Endodermal cell (in vitro differentiated cells): Measurements from ENCODE around the gene OR2Z1. TPM values are rescaled to one million over a fixed set of nuclear protein-coding genes. Genes with fewer than 3 reads are reported as not detected.
"Not testable (repeated sequence)": the region's sequence is repeated elsewhere in the genome, so short reads cannot be mapped to it uniquely, and the experiment has no call there.

ENCODE experiments used
- DNase-seq: peaks from one replicate; pipeline ENCODE4 v3.0.0-alpha.2; 2017
- H3K27ac ChIP-seq: 2 replicates; pipeline ENCODE4 v1.5.1; 2013; ENCODE audit warnings: mild to moderate bottlenecking, low read depth, low read length, moderate library complexity
- H3K27me3 ChIP-seq: 2 replicates; pipeline ENCODE4 v1.6.1; 2013; ENCODE audit warnings: mild to moderate bottlenecking, low read length, moderate library complexity; ENCODE audit not compliant: insufficient read depth, control insufficient read depth, poor library complexity, severe bottlenecking
- H3K36me3 ChIP-seq: 2 replicates; pipeline ENCODE4 v1.7.0; 2013; ENCODE audit warnings: mild to moderate bottlenecking, low read length, moderate library complexity; ENCODE audit not compliant: control insufficient read depth, insufficient read depth
- H3K4me1 ChIP-seq: one replicate; pipeline ENCODE4 v1.7.0; 2013; ENCODE audit warnings: low read length; ENCODE audit not compliant: control insufficient read depth, insufficient read depth
- H3K4me3 ChIP-seq: 2 replicates; pipeline ENCODE4 v1.5.1; 2013; ENCODE audit warnings: mild to moderate bottlenecking, low read length, moderate library complexity
- H3K9ac ChIP-seq: 2 replicates; pipeline ENCODE4 v1.6.1; 2013; ENCODE audit warnings: mild to moderate bottlenecking, low read length, moderate library complexity; ENCODE audit not compliant: poor library complexity, severe bottlenecking; ENCODE audit errors: extremely low read depth
- H3K9me3 ChIP-seq: 2 replicates; pipeline ENCODE4 v1.6.1; 2013; ENCODE audit warnings: mild to moderate bottlenecking, low read length, moderate library complexity; ENCODE audit not compliant: control insufficient read depth
- H3K27ac Mint-ChIP-seq: 2 replicates; pipeline ENCODE4 v1.8.0; 2020; ENCODE audit warnings: mixed read lengths
- H3K27me3 Mint-ChIP-seq: 2 replicates; pipeline ENCODE4 v1.8.0; 2021; ENCODE audit warnings: mild to moderate bottlenecking, mixed read lengths; ENCODE audit not compliant: insufficient read depth
- H3K36me3 Mint-ChIP-seq: 2 replicates; pipeline ENCODE4 v1.8.0; 2020; ENCODE audit warnings: low read depth, mixed read lengths
- H3K4me1 Mint-ChIP-seq: 2 replicates; pipeline ENCODE4 v1.8.0; 2020; ENCODE audit warnings: mixed read lengths
- H3K4me3 Mint-ChIP-seq: 2 replicates; pipeline ENCODE4 v1.8.0; 2020; ENCODE audit warnings: mild to moderate bottlenecking, moderate library complexity, mixed read lengths
- H3K9me3 Mint-ChIP-seq: 2 replicates; pipeline ENCODE4 v1.8.0; 2020; ENCODE audit warnings: mild to moderate bottlenecking, mixed read lengths
- CTCF ChIP-seq: fragments of 200-600 bp; sonication (generic); conservative IDR thresholded peaks from 2 replicates; pipeline ENCODE4 v1.5.0; 2021; ENCODE audit warnings: antibody characterized with exemption, mild to moderate bottlenecking
- WGBS, 2 experiments: methylation state at CpG; one replicate each; pipeline versions ENCODE4 v1.1.5 to v1.1.7; 2013; ENCODE audit warnings: missing lambda C conversion rate in 2 of 2, mixed read lengths in 1 of 2; ENCODE audit not compliant: insufficient coverage in 1 of 2, insufficient read length in 1 of 2; 5-methylcytosine and 5-hydroxymethylcytosine counted together
- total RNA-seq, 2 donors: library from RNA; stranded (reverse); fragmentation: NEBNext Ultra II Directional in 1 of 2; extraction: Animal tissue kit (Norgen Biotek cat#: 25700) in 1 of 2; gene quantifications; 2 replicates in 1 of 2; 3 replicates in 1 of 2; pipeline ENCODE4 v1.2.1, GENCODE V29; 2021

OR2Z1 gene
- total RNA-seq, 2 donors from 2014 or later = not detected

GRCh38 chr19:8705742-8706141 is 15.7 kb upstream of the OR2Z1 start:
- Mint-ChIP-seq H3K9me3 (peaks cover 24% of the 10 kb centered on the region), H3K36me3 (no peaks in the 10 kb centered on the region), H3K4me3 (no peak overlapping the region), H3K4me1 (no peaks in the 10 kb centered on the region), H3K27me3 (no peaks in the 10 kb centered on the region), H3K27ac (no peak overlapping the region)
- no peaks in the 10 kb centered on the region for H3K36me3 ChIP-seq
- H3K9ac ChIP-seq = no peak overlapping the region
- H3K27ac ChIP-seq = no peak overlapping the region
- H3K4me3 ChIP-seq = no peak overlapping the region
- no peaks in the 10 kb centered on the region for H3K9me3 ChIP-seq
- 61 to 67% methylated on average over 4 to 5 of the region's 5 CpGs for WGBS, 2 experiments
- DNase-seq = no peak
- TF ChIP-seq CTCF = no peak
- H3K27me3 ChIP-seq = no peaks in the 10 kb centered on the region
- no peaks in the 10 kb centered on the region for H3K4me1 ChIP-seq

- H3K27me3 Mint-ChIP-seq, H3K4me3 Mint-ChIP-seq, H3K4me3 ChIP-seq, H3K4me1 ChIP-seq, H3K27me3 ChIP-seq, H3K9ac ChIP-seq, H3K27ac Mint-ChIP-seq, H3K36me3 Mint-ChIP-seq, DNase-seq, H3K36me3 ChIP-seq, H3K4me1 Mint-ChIP-seq, H3K27ac ChIP-seq: not testable (repeated sequence)
- peaks cover 60% of the 10 kb centered on the region for H3K9me3 Mint-ChIP-seq
- peaks cover 15% of the 10 kb centered on the region for H3K9me3 ChIP-seq
- WGBS, 2 experiments = 63 to 64% methylated on average over 4 of the region's 7 CpGs
These were observed 11.1 kb upstream of the OR2Z1 start for GRCh38 chr19:8710337-8710736.

- no peaks in the 10 kb centered on the region for H3K27me3 ChIP-seq
- peaks cover 48% of the 10 kb centered on the region for H3K9me3 ChIP-seq
- H3K4me3 Mint-ChIP-seq = no peak overlapping the region
- no peak for TF ChIP-seq CTCF
- H3K9ac ChIP-seq = no peak overlapping the region
- H3K36me3 ChIP-seq = no peaks in the 10 kb centered on the region
- no peak overlapping the region for H3K27ac ChIP-seq
- no peaks in the 10 kb centered on the region for H3K4me1 ChIP-seq
- peaks cover 88% of the 10 kb centered on the region for H3K9me3 Mint-ChIP-seq
- H3K27me3 Mint-ChIP-seq = no peaks in the 10 kb centered on the region
- no peak overlapping the region for H3K4me3 ChIP-seq
- 19 to 40% methylated on average over 1 to 2 of the region's 2 CpGs for WGBS, 2 experiments
- no peaks in the 10 kb centered on the region for H3K4me1 Mint-ChIP-seq
- no peak for DNase-seq
- no peaks in the 10 kb centered on the region for H3K36me3 Mint-ChIP-seq
- H3K27ac Mint-ChIP-seq = no peak overlapping the region
These were observed 598 bp downstream of the OR2Z1 start for GRCh38 chr19:8722032-8722431.

- Histone ChIP-seq H3K4me3 (no peak overlapping the region), H3K9me3 (peaks cover 41% of the 10 kb centered on the region), H3K4me1 (no peaks in the 10 kb centered on the region), H3K9ac (no peak overlapping the region), H3K27me3 (no peaks in the 10 kb centered on the region), H3K27ac (no peak overlapping the region), H3K36me3 (no peaks in the 10 kb centered on the region)
- WGBS, 2 experiments = 65 to 70% methylated on average over 2 to 3 of the region's 3 CpGs
- no peaks in the 10 kb centered on the region for H3K36me3 Mint-ChIP-seq
- no peak overlapping the region for H3K4me3 Mint-ChIP-seq
- no peaks in the 10 kb centered on the region for H3K27me3 Mint-ChIP-seq
- peaks cover 93% of the 10 kb centered on the region for H3K9me3 Mint-ChIP-seq
- no peaks in the 10 kb centered on the region for H3K4me1 Mint-ChIP-seq
- no peak for TF ChIP-seq CTCF
- no peak for DNase-seq
- no peak overlapping the region for H3K27ac Mint-ChIP-seq
These were observed 2.8 kb downstream of the OR2Z1 start for GRCh38 chr19:8724276-8724675.
